Stimulated activated CD8-positive, alpha-beta memory T cell treated with anti-CD3 and anti-CD28 coated beads, Interleukin-15, amount 100 ng/mL, for 4 hours (primary cell): ENCODE results near the gene GBX1.

Source experiments
- DNase-seq, 2 donors: peaks; one replicate each; pipeline ENCODE4 v3.0.0-alpha.2; 2020; ENCODE audit warnings: low read depth in 2 of 2

GBX1 gene

GRCh38 chr7:151139791-151140190 is 27.7 kb downstream of the GBX1 start:
- DNase-seq, result no peak

- no peak for DNase-seq
These were observed 28.3 kb downstream of the GBX1 start for GRCh38 chr7:151139071-151139790.

- DNase-seq, result no peak
These were observed 29.2 kb downstream of the GBX1 start for GRCh38 chr7:151138153-151138851.

- no peak for DNase-seq
These were observed 29.7 kb downstream of the GBX1 start for GRCh38 chr7:151137791-151138152.

GRCh38 chr7:151137076-151137675 is 30.3 kb downstream of the GBX1 start:
- no peak for DNase-seq

GRCh38 chr7:151135866-151136843 is 31.3 kb downstream of the GBX1 start:
- DNase-seq, result no peak

- no peak for DNase-seq
These were observed 32.0 kb downstream of the GBX1 start for GRCh38 chr7:151135525-151135845.

GRCh38 chr7:151134743-151135524 is 32.6 kb downstream of the GBX1 start:
- no peak for DNase-seq

GRCh38 chr7:151133986-151134742 is 33.3 kb downstream of the GBX1 start:
- DNase-seq, result no peak

GRCh38 chr7:151133266-151133985 is 34.1 kb downstream of the GBX1 start:
- no peak for DNase-seq

GRCh38 chr7:151132461-151133205 is 34.9 kb downstream of the GBX1 start:
- DNase-seq, result no peak

GRCh38 chr7:151131592-151132293 is 35.8 kb downstream of the GBX1 start:
- no peak for DNase-seq

GRCh38 chr7:151131224-151131591 is 36.3 kb downstream of the GBX1 start:
- no peak for DNase-seq

- DNase-seq, result no peak
These were observed 36.7 kb downstream of the GBX1 start for GRCh38 chr7:151130741-151131157.

- no peak for DNase-seq
These were observed 37.4 kb downstream of the GBX1 start for GRCh38 chr7:151129960-151130591.

GRCh38 chr7:151129117-151129959 is 38.2 kb downstream of the GBX1 start:
- DNase-seq, result no peak

GRCh38 chr7:151128716-151129115 is 38.8 kb downstream of the GBX1 start:
- DNase-seq, result no peak
